Fibroblast of the aortic adventitia (primary cell): ENCODE results near the gene VDR. TPM values are rescaled to one million over a fixed set of nuclear protein-coding genes. Genes with fewer than 3 reads are reported as not detected.

Source experiments
- DNase-seq: peaks from one replicate; pipeline ENCODE4 v3.0.0-alpha.2; 2010; ENCODE audit warnings: low read depth
- H3K4me3 ChIP-seq: 2 replicates; pipeline ENCODE4 v1.5.1; 2011; ENCODE audit warnings: low read depth, mild to moderate bottlenecking, control low read depth, low read length, moderate library complexity
- CTCF ChIP-seq: IDR thresholded peaks from 2 replicates; pipeline ENCODE4 v1.5.1; 2011; ENCODE audit warnings: mild to moderate bottlenecking, low read length, control low read depth, inconsistent platforms; ENCODE audit not compliant: insufficient read depth
- total RNA-seq: library from RNA; depleted of rRNA; stranded (reverse); fragments of >200 nt; gene quantifications from 2 replicates; pipeline ENCODE4 v1.2.3, GENCODE V29; 2012; ENCODE audit warnings: low replicate concordance

The VDR gene
- total RNA-seq, 1 donor = 12.5 TPM

- TF ChIP-seq CTCF = no peak
- H3K4me3 ChIP-seq = no peak overlapping the region
- no peak for DNase-seq
These were observed 112.9 kb downstream of the VDR start for GRCh38 chr12:47791874-47792273.

Other genes with a start within 250 kb of the VDR start
- 15.7 and 25.7 TPM in 2 replicates for gene RPAP3, start 199.0 kb downstream of the VDR start, total RNA-seq
- 0.36 TPM in 1 of 2 replicates, not detected in the other for gene ENDOU, start 179.5 kb downstream of the VDR start, total RNA-seq
- gene RAPGEF3, start 146.1 kb downstream of the VDR start, total RNA-seq = 5.2 and 16.6 TPM in 2 replicates
- 22.0 and 25.1 TPM in 2 replicates for gene SLC48A1, start 131.8 kb downstream of the VDR start, total RNA-seq
- 48.9 and 78.8 TPM in 2 replicates for gene HDAC7, start 85.1 kb downstream of the VDR start, total RNA-seq
- gene TMEM106C, start 58.6 kb upstream of the VDR start, total RNA-seq = 13.4 and 90.7 TPM in 2 replicates
- not detected in 2 replicates for gene COL2A1, start 99.5 kb upstream of the VDR start, total RNA-seq
- gene SENP1, start 201.1 kb upstream of the VDR start, total RNA-seq = 33.8 and 43.8 TPM in 2 replicates
- 50.5 and 93.8 TPM in 2 replicates for gene PFKM, start 214.4 kb upstream of the VDR start, total RNA-seq